Myocyte (in vitro differentiated cells): ENCODE measurements around the gene CCNL1. TPM values are rescaled to one million over a fixed set of nuclear protein-coding genes. Genes with fewer than 3 reads are reported as not detected.
"Not testable (repeated sequence)": the region's sequence is repeated elsewhere in the genome, so short reads cannot be mapped to it uniquely, and the experiment has no call there.

Experiments used
- DNase-seq: peaks from one replicate; pipeline ENCODE4 v3.0.0-alpha.2; 2012; ENCODE audit warnings: low read depth
- total RNA-seq: library from RNA; depleted of rRNA; stranded (reverse); fragments of >200 nt; gene quantifications from 2 replicates; pipeline ENCODE4 v1.2.3, GENCODE V29; 2014

Gene CCNL1
- total RNA-seq, 1 donor from 2014 or later, result 94.2 TPM

DNA sequence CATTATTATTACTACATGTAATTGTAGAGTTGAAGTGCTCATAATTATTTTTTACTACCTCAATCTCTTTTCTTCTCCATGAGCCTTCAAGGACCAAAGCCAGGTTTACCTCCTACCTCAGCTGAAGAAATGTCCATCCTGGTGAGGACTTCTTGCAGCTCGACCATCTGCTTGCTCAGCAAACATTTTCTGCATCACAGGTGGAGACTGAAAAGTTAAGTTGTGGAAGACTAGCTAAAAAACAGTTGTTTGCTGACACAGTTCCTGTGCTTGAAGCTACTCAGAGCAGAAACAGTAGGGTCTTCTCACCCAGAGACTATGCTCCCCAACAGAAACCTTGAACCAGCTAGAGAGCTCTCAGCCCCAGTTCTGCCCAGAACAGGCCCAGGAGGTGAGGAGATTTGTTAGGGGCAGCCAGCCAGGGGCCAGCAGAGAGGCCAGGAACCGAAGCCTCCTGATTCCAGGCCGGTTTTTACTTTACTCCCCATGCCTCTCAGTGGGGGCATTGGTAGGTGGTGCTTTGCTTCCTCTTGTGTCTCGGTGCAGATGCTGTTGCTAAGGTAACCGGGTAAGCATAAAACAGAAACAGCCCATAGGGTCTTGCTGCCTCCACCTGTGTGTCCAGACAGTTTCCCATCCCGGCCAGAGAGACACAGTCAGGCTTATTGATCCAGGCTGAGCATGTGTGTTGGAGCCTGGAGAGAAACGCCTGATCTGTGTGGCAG, 54.9 kb downstream of the CCNL1 start:
- no peak for DNase-seq

DNA sequence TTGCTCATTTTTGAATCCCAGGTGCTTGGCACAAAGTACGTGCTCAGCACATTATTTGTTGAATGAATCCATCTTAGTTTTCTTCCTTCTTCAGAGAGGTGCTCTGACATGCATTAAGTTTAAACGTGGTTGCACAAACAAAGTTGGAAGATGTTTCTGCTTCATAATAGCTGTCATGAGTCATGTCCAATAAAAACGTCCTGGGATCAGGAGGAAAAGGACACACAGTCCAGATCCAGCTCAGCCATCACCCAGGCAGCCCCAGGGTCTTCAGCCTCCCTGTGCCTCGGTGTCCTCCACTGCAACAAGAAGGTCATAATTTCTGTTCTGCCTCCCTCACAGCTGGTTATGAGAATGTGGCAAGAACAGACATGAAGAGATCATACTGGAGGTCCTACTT, 55.4 kb downstream of the CCNL1 start:
- DNase-seq, result no peak

DNA sequence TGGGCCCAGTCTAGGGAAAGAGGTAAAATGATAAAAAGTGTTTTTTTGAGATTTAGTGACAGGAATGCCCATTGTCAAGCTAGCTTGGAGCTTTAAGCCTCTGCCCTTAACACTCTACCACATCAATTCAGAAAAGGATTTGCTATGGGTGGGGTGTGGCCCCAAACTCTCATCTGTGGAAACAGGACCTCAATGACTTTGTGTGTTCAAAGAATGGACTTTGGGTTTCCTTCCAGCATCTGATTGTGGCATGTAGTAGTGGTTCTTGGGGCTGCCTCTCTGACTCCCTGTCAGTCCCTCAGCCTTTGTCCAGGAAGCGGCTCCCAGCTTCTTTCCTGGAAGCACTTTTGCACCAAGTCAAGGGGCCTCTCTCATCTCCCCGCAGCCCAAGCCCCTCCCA, 56.1 kb downstream of the CCNL1 start:
- DNase-seq, result no peak

DNA sequence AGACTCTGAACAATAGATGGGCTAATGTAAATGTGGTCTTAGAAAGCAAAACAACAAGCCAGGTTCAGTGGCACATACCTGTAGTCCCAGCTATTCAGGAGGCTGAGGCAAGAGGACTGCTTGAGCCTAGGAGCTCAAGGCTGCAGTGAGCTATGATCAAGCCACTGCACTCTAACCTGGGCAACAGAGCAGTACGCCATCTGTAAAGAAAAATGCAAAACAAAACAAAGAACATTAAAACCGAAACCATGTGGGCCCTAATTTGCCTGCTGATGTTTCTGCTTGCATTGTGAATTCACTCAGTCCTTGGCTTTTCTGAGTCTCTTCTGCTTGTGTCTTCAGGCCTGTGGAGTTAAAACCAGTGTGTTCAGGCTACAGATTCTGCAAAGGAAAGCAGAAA, 56.7 kb downstream of the CCNL1 start:
- no peak for DNase-seq

DNA sequence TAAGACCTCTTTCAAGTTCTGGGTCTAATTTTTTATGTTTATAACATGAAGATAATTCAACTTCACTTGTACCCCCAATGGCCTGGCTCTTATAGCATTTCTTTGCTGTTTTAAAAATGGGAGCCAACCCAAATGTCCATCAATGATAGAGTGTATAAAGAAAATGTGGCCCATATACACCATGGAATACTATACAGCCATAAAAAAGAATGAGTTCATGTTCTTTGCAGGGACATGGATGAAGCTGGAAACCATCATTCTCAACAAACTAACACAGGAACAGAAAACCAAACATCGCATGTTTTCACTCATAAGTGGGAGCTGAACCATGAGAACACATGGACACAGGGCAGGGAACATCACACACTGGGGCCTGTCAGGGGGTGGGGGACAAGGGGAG, 57.4 kb downstream of the CCNL1 start:
- DNase-seq, result not testable (repeated sequence)

DNA sequence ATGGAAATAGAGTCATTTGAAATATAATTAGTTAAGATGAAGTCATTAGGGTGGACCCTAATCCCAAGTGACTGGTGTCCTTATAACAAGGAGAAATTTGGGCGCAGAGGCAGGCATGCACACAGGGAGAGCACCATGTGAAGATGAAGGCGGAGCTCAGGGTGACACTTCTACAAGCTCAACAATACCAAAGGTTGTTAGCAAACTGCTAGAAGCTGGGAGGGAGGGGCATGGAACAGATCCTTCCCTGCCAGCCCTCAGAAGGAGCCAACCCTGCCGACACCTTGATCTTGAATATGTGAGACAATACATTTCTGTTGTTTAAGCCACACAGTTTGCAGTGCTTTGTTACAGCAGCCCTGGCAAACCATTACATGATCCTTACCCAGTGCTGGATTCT, 57.8 kb downstream of the CCNL1 start:
- DNase-seq, result no peak

DNA sequence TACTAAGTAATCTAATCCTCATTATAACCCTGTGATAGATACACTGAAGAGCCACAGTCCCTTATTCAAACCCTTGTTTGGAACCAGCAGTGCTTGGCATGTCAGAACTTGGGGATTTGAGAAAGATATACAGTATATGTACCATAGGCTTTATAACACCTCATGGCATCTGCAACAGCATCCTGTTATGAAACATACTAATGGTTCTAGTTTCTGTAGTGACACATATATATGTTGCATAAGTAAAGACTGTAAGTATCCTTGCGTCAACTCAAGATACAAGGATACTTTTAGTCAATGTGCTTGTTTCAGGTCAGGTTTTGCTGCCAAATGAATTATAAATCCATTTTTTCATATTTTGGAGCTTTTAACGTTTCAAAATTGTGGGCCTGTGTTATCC, 58.5 kb downstream of the CCNL1 start:
- DNase-seq, result no peak

DNA sequence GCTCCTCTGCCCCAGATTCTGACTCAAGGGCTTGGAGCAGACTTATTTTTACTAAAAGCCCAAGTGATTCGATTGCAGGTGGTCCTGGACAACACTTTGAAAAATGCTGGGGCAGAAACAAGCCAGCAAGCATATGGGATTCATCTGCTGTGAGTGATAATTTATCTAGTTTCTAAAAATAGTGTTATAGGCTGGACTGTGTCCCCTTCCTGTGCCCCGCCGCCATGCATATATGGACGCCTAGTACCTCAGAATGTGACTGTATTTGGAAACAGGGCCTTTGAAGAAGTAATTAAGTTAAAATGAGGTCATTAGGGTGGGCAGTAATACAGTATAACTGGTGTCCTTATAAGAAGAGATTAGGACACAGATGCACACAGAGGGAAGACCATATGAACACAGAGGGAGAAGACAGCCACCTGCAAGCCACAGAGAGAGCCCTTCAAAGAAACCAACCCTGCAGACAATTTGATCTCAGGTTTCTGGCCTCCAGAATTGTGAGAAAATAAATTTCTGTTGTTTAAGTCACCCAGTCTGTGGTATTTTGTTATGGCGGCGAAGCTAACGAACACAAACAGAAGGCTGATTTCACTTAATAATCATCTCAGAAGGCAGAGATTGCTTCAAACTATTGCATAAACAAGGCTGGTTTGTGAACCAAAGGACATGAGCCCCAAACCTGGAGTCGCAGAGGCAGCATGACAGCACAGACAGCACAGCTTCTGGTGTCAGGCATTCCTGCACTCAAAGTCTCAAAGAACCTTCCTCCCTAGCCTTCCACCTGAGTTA, 59.1 kb downstream of the CCNL1 start:
- DNase-seq, result no peak

DNA sequence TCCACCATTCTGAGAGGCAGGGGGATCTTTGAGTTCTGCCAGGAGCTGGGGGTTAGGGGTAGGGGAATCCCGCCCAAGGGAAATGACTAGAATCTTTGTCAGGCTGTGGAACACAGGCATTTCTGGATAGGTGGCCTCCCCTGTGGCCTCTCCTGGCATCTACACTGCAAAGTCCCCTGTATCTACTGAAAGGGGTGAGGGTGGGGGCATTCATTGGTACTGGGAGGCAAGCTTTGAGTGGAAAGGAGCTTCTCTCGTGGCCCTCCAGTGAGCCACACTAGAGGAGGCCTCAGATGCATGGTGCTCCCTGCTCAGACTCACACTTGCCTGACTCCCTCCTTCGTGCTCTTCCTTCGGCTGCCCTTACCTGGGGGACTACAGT, 59.9 kb downstream of the CCNL1 start:
- no peak for DNase-seq

DNA sequence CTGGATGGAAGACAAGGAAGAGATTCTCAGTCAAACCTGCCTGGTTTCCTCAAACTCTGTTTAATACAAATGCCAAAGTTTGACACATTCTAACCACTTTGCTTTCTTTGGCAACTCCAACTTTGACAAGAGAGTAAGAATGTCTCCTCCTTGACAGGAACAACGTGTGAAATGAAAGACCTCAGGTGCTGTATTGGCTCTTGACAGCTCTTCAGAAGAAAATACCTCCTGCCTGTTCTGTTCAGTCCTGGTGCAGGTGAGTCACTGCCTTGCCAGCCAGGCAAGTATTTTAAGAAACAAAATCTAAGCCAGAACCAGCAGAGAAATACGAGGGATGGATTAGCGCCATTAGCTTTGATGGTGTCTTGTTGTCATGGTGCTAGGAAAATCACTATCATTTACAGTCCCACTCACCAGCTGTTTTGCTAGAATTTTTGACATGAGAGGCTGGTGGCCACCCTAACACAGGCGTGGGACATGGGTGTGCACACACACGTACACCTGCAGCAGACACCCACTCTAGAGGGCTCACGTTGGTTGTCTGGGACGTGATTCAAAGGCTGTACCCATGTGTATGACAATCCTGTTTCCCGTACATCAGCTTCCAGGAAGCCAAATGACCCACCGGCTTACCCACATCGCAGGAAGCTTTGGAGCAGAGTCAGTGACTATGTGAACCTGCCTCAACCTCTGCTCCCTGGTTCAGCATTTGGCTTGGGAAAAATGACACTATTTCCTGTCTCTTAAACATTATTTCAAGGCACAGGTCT, 60.4 kb downstream of the CCNL1 start:
- DNase-seq, result no peak

DNA sequence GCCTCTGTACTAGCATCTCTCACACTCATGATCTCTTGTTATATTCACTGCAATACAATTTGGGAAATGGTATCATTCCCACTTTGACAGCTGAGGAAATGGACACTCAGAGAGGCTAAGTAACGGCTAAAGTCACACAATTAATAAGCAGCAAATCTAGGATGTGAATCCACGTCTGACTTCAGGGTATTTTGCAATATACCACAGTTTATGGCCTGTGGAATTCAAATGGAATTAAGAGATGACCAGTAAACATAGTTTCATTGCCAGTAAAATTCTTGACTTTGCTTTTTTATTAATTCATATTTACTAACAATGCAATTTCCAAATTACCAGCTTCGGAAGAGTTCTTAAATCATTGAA, 61.1 kb downstream of the CCNL1 start:
- DNase-seq, result peak; percentile 57

DNA sequence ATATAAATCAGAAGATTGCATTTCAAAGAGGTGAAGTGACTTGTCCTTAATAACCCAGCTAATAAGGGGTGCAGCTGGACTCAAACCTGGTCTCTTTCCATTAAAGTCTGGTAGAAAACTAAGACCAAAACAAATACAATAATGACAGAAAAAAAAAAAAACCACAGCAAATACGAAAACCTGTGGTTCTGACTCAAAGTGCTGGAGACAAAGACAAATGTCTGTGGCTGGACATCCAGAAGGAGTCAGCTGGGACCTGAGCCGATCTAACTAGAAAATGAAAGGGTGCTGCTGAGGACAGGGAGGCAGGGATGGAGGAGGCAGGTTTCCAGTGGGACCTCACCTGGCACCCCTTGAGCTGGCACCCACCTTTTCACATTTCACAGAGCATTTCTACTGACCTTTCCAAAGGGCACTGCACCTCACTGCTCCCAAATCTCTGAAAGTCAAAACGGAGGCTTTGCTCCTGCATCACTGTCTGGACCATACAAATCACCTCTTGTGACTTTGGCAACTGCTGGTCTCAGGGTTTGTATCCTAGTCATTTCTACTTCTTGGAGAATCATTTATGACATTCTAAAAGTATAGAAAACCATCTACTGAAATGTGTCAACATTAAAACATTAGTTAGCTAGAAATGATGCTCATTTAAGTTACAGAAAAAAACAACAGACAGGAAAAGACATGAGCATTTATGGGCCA, 61.7 kb downstream of the CCNL1 start:
- DNase-seq, result no peak
